ENCODE results near the gene ELP6.

GRCh38 chr3:47476644-47477199 is 36.8 kb downstream of the ELP6 start:
- TF ChIP-seq SP1 (IDR thresholded peaks at IDR 0.05) (no peak), FOXK2 (IDR thresholded peaks at IDR 0.05) (no peak), FOXM1 (IDR thresholded peaks at IDR 0.05; ENCODE audit: borderline replicate concordance) (no peak)
